Measurements from ENCODE around the gene APAF1.

- TF ChIP-seq RAD21 (IDR thresholded peaks at IDR 0.05; ENCODE audit: low read length) (no peak), RFX5 (IDR thresholded peaks at IDR 0.05; ENCODE audit: low read length) (no peak), MXI1 (IDR thresholded peaks at IDR 0.05; ENCODE audit: low read depth, low read length) (no peak), FOXJ3 (CRISPR knock-in tag; IDR thresholded peaks at IDR 0.05) (no peak), POLR2AphosphoS5 (IDR thresholded peaks at IDR 0.05; ENCODE audit: low read depth, low read length) (no peak), REST (IDR thresholded peaks at IDR 0.05; ENCODE audit: low read depth, low read length) (no peak), EP300 (IDR thresholded peaks at IDR 0.05; ENCODE audit: borderline replicate concordance in 1 of 2, low read depth in 1 of 2, low read length in 1 of 2) (no peak), SMC3 (IDR thresholded peaks at IDR 0.05; ENCODE audit: low read depth, low read length) (no peak), PBX3 (IDR thresholded peaks at IDR 0.05) (no peak), SIN3A (IDR thresholded peaks at IDR 0.05; ENCODE audit: borderline replicate concordance, low read depth, low read length) (no peak)
- TF ChIP-seq, protein P1, sequence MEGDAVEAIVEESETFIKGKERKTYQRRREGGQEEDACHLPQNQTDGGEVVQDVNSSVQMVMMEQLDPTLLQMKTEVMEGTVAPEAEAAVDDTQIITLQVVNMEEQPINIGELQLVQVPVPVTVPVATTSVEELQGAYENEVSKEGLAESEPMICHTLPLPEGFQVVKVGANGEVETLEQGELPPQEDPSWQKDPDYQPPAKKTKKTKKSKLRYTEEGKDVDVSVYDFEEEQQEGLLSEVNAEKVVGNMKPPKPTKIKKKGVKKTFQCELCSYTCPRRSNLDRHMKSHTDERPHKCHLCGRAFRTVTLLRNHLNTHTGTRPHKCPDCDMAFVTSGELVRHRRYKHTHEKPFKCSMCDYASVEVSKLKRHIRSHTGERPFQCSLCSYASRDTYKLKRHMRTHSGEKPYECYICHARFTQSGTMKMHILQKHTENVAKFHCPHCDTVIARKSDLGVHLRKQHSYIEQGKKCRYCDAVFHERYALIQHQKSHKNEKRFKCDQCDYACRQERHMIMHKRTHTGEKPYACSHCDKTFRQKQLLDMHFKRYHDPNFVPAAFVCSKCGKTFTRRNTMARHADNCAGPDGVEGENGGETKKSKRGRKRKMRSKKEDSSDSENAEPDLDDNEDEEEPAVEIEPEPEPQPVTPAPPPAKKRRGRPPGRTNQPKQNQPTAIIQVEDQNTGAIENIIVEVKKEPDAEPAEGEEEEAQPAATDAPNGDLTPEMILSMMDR (IDR thresholded peaks at IDR 0.05), result no peak
- TF ChIP-seq, protein P2, sequence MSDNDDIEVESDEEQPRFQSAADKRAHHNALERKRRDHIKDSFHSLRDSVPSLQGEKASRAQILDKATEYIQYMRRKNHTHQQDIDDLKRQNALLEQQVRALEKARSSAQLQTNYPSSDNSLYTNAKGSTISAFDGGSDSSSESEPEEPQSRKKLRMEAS (IDR thresholded peaks at IDR 0.05; ENCODE audit: low read depth), result no peak
- TF ChIP-seq, protein P3, sequence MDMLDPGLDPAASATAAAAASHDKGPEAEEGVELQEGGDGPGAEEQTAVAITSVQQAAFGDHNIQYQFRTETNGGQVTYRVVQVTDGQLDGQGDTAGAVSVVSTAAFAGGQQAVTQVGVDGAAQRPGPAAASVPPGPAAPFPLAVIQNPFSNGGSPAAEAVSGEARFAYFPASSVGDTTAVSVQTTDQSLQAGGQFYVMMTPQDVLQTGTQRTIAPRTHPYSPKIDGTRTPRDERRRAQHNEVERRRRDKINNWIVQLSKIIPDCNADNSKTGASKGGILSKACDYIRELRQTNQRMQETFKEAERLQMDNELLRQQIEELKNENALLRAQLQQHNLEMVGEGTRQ (IDR thresholded peaks at IDR 0.05; ENCODE audit: borderline replicate concordance, low read depth, low read length), result no peak
These were observed 82.1 kb downstream of the APAF1 start for GRCh38 chr12:98727196-98727595.

Data from SK-N-SH (cell line).